Loucy (cell line): ENCODE measurements around the gene KLF13.

Experiments used
- EZH2phosphoT487 ChIP-seq: fragments of 200-600 bp; IDR thresholded peaks from 2 replicates; pipeline ENCODE4 v1.6.1; 2018; ENCODE audit warnings: antibody characterized with exemption, mild to moderate bottlenecking, moderate library complexity, borderline replicate concordance
- TF ChIP-seq, protein P1 (sequence below): fragments of 200-600 bp; sonication (generic); conservative IDR thresholded peaks from 2 replicates; pipeline ENCODE4 v1.5.1; 2014; ENCODE audit warnings: mild to moderate bottlenecking, antibody characterized with exemption, low read length

DNA sequence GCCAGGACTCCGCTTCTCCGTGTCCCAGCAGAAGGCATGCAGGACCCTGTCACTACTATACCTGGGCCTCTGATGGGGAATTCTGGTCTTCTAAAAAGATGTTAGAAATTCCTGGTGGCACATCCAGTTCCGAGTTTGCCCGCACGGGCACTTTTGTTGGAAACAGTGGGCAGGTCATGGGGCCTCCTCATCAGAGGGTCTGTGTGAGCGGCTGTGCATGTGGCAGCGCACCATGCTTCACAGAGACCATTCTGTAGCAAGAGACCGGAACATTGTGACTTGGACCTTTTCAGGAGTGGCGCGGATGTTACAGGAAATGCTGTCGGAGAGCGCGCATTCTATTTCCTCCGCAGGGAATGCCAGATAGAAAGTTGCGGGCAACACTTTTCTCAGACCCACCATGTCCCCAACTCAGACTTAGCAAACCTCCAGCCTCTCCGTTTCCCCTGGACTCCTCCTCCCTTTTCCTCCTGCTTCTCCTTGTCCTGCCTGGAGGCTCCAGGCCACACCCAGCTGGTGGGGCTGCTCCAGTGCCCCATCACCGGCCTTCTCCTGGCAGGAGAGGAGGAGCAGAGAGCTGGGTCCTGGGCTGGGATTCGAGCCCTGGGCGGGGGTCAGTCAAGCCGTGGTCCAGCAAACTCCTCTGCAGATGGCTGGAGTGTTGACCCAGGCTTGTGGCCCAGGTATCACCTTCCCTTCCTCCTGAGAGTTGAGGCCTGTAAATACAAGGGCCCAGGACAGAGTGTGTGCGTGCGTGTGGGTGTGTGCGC lies 46.6 kb downstream of the KLF13 start:
- TF ChIP-seq, protein P1, sequence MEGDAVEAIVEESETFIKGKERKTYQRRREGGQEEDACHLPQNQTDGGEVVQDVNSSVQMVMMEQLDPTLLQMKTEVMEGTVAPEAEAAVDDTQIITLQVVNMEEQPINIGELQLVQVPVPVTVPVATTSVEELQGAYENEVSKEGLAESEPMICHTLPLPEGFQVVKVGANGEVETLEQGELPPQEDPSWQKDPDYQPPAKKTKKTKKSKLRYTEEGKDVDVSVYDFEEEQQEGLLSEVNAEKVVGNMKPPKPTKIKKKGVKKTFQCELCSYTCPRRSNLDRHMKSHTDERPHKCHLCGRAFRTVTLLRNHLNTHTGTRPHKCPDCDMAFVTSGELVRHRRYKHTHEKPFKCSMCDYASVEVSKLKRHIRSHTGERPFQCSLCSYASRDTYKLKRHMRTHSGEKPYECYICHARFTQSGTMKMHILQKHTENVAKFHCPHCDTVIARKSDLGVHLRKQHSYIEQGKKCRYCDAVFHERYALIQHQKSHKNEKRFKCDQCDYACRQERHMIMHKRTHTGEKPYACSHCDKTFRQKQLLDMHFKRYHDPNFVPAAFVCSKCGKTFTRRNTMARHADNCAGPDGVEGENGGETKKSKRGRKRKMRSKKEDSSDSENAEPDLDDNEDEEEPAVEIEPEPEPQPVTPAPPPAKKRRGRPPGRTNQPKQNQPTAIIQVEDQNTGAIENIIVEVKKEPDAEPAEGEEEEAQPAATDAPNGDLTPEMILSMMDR: no peak
- TF ChIP-seq EZH2phosphoT487: no peak
